Suprapubic skin (tissue), 4 donors: ENCODE results near the gene DGCR2.

ENCODE experiments used
- POLR2A ChIP-seq, 2 donors: fragments of 450-650 bp; IDR thresholded peaks; one replicate each; pipeline ENCODE4 v1.6.1; 2017; ENCODE audit warnings: antibody characterized with exemption in 2 of 2, mild to moderate bottlenecking in 2 of 2, moderate library complexity in 2 of 2
- POLR2AphosphoS5 ChIP-seq, 3 donors: sonication (generic); formaldehyde crosslinking; IDR thresholded peaks; one replicate each; pipeline ENCODE4 v1.6.1; 2017; ENCODE audit warnings: antibody characterized with exemption in 3 of 3
- TF ChIP-seq, protein P1 (sequence below), 2 donors: fragments of 200-600 bp in 1 of 2; fragments of 450-650 bp in 1 of 2; sonication (generic) in 1 of 2; IDR thresholded peaks; one replicate each; pipeline ENCODE4 v1.5.1; 2016 to 2019; ENCODE audit warnings: antibody characterized with exemption in 2 of 2, mild to moderate bottlenecking in 1 of 2, moderate library complexity in 1 of 2

DNA sequence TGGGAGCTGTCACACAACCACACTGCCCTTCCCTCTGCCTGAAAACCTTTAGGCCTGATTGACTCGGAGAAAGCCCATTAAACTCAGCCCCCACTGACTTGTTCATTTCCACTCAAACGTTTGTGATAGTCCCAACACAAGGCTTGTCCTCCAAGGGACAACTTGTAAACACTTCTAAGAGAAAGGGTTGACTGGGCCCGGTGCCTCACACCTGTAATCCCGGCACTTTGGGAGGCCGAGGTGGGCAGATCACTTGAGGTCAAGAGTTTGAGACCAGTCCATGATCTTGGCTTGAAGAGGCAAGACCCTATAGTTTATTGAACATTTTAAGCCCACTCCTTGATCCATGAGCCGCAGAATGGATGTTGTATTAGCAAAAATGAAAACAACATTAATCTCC, 122.8 kb downstream of the DGCR2 start:
- TF ChIP-seq, protein P1, sequence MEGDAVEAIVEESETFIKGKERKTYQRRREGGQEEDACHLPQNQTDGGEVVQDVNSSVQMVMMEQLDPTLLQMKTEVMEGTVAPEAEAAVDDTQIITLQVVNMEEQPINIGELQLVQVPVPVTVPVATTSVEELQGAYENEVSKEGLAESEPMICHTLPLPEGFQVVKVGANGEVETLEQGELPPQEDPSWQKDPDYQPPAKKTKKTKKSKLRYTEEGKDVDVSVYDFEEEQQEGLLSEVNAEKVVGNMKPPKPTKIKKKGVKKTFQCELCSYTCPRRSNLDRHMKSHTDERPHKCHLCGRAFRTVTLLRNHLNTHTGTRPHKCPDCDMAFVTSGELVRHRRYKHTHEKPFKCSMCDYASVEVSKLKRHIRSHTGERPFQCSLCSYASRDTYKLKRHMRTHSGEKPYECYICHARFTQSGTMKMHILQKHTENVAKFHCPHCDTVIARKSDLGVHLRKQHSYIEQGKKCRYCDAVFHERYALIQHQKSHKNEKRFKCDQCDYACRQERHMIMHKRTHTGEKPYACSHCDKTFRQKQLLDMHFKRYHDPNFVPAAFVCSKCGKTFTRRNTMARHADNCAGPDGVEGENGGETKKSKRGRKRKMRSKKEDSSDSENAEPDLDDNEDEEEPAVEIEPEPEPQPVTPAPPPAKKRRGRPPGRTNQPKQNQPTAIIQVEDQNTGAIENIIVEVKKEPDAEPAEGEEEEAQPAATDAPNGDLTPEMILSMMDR (IDR thresholded peaks at IDR 0.05), result no peak
- no peak for TF ChIP-seq POLR2AphosphoS5 (IDR thresholded peaks at IDR 0.05)
- TF ChIP-seq POLR2A (IDR thresholded peaks at IDR 0.05), result no peak
